HFF-Myc (cell line): ENCODE data around the gene KIAA0040.

Experiments
- DNase-seq: peaks from one replicate; pipeline ENCODE4 v3.0.0-alpha.2; 2011; ENCODE audit warnings: low read depth; ENCODE audit errors: extremely low read depth
- H3K4me3 ChIP-seq: replicated peaks from 2 replicates; pipeline ENCODE4 v1.5.1; 2011; ENCODE audit warnings: low read depth, mild to moderate bottlenecking, control low read depth, low read length
- TF ChIP-seq, protein P1 (sequence below): IDR thresholded peaks from 2 replicates; pipeline ENCODE4 v1.5.1; 2012; ENCODE audit warnings: mild to moderate bottlenecking, low read depth, low read length, control low read depth; ENCODE audit errors: missing control alignments

Gene KIAA0040

GRCh38 chr1:175192111-175192629 lies 406 bp downstream of the KIAA0040 start:
- no peak for DNase-seq

DNA sequence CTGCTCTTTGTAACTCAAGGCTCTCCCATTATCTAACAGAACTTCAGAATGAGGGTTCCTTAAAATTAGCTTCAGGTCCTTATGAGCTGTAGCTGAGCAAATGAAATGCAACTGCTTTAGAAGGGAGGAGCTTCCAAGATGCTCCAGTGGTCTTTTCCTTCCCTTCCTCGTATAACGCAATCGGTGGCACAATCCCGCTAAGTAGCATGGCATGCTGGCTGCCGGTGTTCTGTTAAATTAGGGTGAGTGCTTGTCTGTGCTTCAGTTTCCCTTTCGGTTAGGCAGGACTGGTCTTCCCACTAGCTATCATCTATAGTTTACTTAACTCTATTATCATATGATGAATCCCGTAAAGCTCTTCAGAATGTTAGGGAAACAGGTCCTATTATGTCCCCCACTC lies 917 bp downstream of the KIAA0040 start:
- peak overlapping the region; percentile 30 for H3K4me3 ChIP-seq
- TF ChIP-seq, protein P1, sequence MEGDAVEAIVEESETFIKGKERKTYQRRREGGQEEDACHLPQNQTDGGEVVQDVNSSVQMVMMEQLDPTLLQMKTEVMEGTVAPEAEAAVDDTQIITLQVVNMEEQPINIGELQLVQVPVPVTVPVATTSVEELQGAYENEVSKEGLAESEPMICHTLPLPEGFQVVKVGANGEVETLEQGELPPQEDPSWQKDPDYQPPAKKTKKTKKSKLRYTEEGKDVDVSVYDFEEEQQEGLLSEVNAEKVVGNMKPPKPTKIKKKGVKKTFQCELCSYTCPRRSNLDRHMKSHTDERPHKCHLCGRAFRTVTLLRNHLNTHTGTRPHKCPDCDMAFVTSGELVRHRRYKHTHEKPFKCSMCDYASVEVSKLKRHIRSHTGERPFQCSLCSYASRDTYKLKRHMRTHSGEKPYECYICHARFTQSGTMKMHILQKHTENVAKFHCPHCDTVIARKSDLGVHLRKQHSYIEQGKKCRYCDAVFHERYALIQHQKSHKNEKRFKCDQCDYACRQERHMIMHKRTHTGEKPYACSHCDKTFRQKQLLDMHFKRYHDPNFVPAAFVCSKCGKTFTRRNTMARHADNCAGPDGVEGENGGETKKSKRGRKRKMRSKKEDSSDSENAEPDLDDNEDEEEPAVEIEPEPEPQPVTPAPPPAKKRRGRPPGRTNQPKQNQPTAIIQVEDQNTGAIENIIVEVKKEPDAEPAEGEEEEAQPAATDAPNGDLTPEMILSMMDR, result no peak
- DNase-seq, result no peak

More at GRCh38 chr1:175192111-175192629, 406 bp downstream of the KIAA0040 start:
- peak overlapping the region; percentile 30 for H3K4me3 ChIP-seq
- TF ChIP-seq, protein P1, result no peak

DNA sequence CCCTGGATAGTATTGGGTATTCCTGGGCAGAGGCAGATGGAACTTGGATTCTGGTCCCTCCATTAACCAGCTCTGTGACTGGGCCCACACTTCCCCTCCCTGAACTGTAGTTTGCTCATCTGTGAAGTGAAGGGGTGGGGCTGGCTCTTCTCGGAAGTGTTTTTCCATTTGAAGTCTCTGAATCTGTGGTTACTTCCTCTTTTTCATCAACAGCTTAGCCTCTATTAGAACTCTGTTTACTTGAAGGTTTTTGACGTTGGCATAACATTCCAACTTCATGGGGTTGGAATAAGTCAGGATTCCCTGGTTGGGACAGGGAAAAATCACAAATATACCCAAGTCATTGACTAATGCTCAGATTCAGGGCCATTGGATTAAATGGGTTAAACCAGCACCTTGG lies 3.6 kb downstream of the KIAA0040 start:
- DNase-seq, result no peak
- no peak overlapping the region for H3K4me3 ChIP-seq
- TF ChIP-seq, protein P1, result no peak

- TF ChIP-seq, protein P1, result no peak
- no peak for DNase-seq
- H3K4me3 ChIP-seq, result no peak overlapping the region
These were observed 6.0 kb downstream of the KIAA0040 start for GRCh38 chr1:175186433-175187160.

GRCh38 chr1:175185903-175186302 lies 6.7 kb downstream of the KIAA0040 start:
- DNase-seq, result no peak
- H3K4me3 ChIP-seq, result no peak overlapping the region
- TF ChIP-seq, protein P1, result no peak

GRCh38 chr1:175183586-175183985 lies 9.0 kb downstream of the KIAA0040 start:
- no peak overlapping the region for H3K4me3 ChIP-seq
- TF ChIP-seq, protein P1, result no peak
- DNase-seq, result no peak

DNA sequence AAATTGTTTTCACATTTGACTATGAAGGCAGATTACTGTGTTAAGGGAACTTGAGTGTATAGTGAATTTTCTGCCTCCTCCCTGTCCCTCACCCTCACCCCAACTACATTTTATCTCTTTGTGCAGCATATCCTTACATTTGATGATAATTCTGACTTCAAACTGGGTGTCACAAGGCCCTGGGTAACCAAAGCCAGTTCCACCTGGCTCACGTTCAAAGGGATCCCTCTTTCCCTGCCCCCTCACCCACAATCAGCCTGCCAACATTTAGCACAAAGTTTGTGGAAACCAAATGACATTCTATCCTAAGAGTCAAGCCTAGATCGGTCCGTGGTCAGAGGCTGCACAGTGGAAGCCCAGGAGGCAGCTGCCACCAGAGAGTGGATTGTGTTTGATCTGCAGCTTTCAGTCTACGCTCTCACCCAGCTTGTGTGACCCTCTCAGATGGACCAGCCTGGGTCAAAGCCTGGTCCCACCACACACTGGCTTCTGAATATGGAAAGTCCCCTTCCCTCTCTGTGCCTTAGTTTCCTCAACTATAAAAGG lies 10.3 kb downstream of the KIAA0040 start:
- no peak overlapping the region for H3K4me3 ChIP-seq
- TF ChIP-seq, protein P1, result no peak
- no peak for DNase-seq
